Measurements from ENCODE around the gene MED29.

Gene MED29

GRCh38 chr19:39422020-39422419 is 30.8 kb downstream of the MED29 start:
- no peak overlapping the region for H3K27ac ChIP-seq
- H2AFZ ChIP-seq (ENCODE audit: low read depth), result no peak overlapping the region
- no peaks in the 10 kb centered on the region for H3K79me2 ChIP-seq (ENCODE audit: insufficient read depth, low read depth)
- H3K4me2 ChIP-seq, result no peak overlapping the region
- H3K9ac ChIP-seq, result no peak overlapping the region
- no peak overlapping the region for H3K4me3 ChIP-seq (IDR thresholded peaks at IDR 0.05; ENCODE audit: insufficient read depth, low read depth, low read length)
- TF ChIP-seq CTCF (conservative IDR thresholded peaks at IDR 0.05; ENCODE audit: low read depth, low read length), result no peak
- no peaks in the 10 kb centered on the region for H3K27me3 ChIP-seq (ENCODE audit: insufficient read depth, low read depth)
- no peaks in the 10 kb centered on the region for H3K4me1 ChIP-seq (ENCODE audit: low read depth, poor library complexity, severe bottlenecking)
- no peaks in the 10 kb centered on the region for H4K20me1 ChIP-seq (ENCODE audit: insufficient read depth)
- H3K36me3 ChIP-seq (ENCODE audit: insufficient read depth), result no peaks in the 10 kb centered on the region

- no peak overlapping the region for H3K4me3 ChIP-seq (IDR thresholded peaks at IDR 0.05; ENCODE audit: insufficient read depth, low read depth, low read length)
- no peak overlapping the region for H3K27ac ChIP-seq
- no peaks in the 10 kb centered on the region for H3K36me3 ChIP-seq (ENCODE audit: insufficient read depth)
Measured at GRCh38 chr19:39423258-39424086, 32.3 kb downstream of the MED29 start.

GRCh38 chr19:39424934-39425333 is 33.8 kb downstream of the MED29 start:
- no peak for TF ChIP-seq CTCF (conservative IDR thresholded peaks at IDR 0.05; ENCODE audit: low read depth, low read length)
- no peak overlapping the region for H3K27ac ChIP-seq
- no peaks in the 10 kb centered on the region for H3K36me3 ChIP-seq (ENCODE audit: insufficient read depth)

More at GRCh38 chr19:39423258-39424086, 32.3 kb downstream of the MED29 start:
- no peak overlapping the region for H2AFZ ChIP-seq (ENCODE audit: low read depth)
- H3K79me2 ChIP-seq (ENCODE audit: insufficient read depth, low read depth), result no peaks in the 10 kb centered on the region
- H3K4me2 ChIP-seq, result no peak overlapping the region
- no peaks in the 10 kb centered on the region for H3K4me1 ChIP-seq (ENCODE audit: low read depth, poor library complexity, severe bottlenecking)
- TF ChIP-seq CTCF (conservative IDR thresholded peaks at IDR 0.05; ENCODE audit: low read depth, low read length), result no peak
- no peak overlapping the region for H3K9ac ChIP-seq
- 0 out of 2 replicates have a peak, but pooled peaks cover 3% of the 10 kb centered on the region for H3K27me3 ChIP-seq (ENCODE audit: insufficient read depth, low read depth)
- no peaks in the 10 kb centered on the region for H4K20me1 ChIP-seq (ENCODE audit: insufficient read depth)

GRCh38 chr19:39425744-39426143 is 34.6 kb downstream of the MED29 start:
- Histone ChIP-seq H3K36me3 (ENCODE audit: insufficient read depth) (no peaks in the 10 kb centered on the region), H3K27ac (no peak overlapping the region), H3K4me3 (IDR thresholded peaks at IDR 0.05; ENCODE audit: insufficient read depth, low read depth, low read length) (no peak overlapping the region), H3K9ac (no peak overlapping the region), H3K27me3 (ENCODE audit: insufficient read depth, low read depth) (0 out of 2 replicates have a peak, but pooled peaks cover 3% of the 10 kb centered on the region), H2AFZ (ENCODE audit: low read depth) (no peak overlapping the region), H3K4me1 (ENCODE audit: low read depth, poor library complexity, severe bottlenecking) (peaks cover 4% of the 10 kb centered on the region), H3K4me2 (no peak overlapping the region), H4K20me1 (ENCODE audit: insufficient read depth) (no peaks in the 10 kb centered on the region), H3K79me2 (ENCODE audit: insufficient read depth, low read depth) (no peaks in the 10 kb centered on the region)
- no peak for TF ChIP-seq CTCF (conservative IDR thresholded peaks at IDR 0.05; ENCODE audit: low read depth, low read length)

More at GRCh38 chr19:39424934-39425333, 33.8 kb downstream of the MED29 start:
- Histone ChIP-seq H3K4me3 (IDR thresholded peaks at IDR 0.05; ENCODE audit: insufficient read depth, low read depth, low read length) (no peak overlapping the region), H4K20me1 (ENCODE audit: insufficient read depth) (no peaks in the 10 kb centered on the region), H3K79me2 (ENCODE audit: insufficient read depth, low read depth) (no peaks in the 10 kb centered on the region), H2AFZ (ENCODE audit: low read depth) (no peak overlapping the region), H3K9ac (no peak overlapping the region), H3K4me1 (ENCODE audit: low read depth, poor library complexity, severe bottlenecking) (no peaks in the 10 kb centered on the region), H3K27me3 (ENCODE audit: insufficient read depth, low read depth) (0 out of 2 replicates have a peak, but pooled peaks cover 3% of the 10 kb centered on the region), H3K4me2 (no peak overlapping the region)
